ENCODE data around the gene UBE2Q2. TPM values are rescaled to one million over a fixed set of nuclear protein-coding genes. Genes with fewer than 3 reads are reported as not detected.
"Not testable (repeated sequence)": the region's sequence is repeated elsewhere in the genome, so short reads cannot be mapped to it uniquely, and the experiment has no call there.

Gene UBE2Q2
- total and polyA plus RNA-seq, 3 donors from 2014 or later = 36.4 to 44.8 (median 43.8) TPM

GRCh38 chr15:75801859-75802593 lies 41.2 kb upstream of the UBE2Q2 start:
- Histone ChIP-seq H3K36me3 (ENCODE audit: low read depth, missing control alignments) (no peaks in the 10 kb centered on the region), H3K9me3 (no peaks in the 10 kb centered on the region), H3K4me1 (no peaks in the 10 kb centered on the region), H3K4me3 (no peak overlapping the region), H3K27me3 (no peaks in the 10 kb centered on the region), H3K27ac (no peak overlapping the region)
- no peak for TF ChIP-seq POLR2A (IDR thresholded peaks at IDR 0.05)
- TF ChIP-seq, protein P1, sequence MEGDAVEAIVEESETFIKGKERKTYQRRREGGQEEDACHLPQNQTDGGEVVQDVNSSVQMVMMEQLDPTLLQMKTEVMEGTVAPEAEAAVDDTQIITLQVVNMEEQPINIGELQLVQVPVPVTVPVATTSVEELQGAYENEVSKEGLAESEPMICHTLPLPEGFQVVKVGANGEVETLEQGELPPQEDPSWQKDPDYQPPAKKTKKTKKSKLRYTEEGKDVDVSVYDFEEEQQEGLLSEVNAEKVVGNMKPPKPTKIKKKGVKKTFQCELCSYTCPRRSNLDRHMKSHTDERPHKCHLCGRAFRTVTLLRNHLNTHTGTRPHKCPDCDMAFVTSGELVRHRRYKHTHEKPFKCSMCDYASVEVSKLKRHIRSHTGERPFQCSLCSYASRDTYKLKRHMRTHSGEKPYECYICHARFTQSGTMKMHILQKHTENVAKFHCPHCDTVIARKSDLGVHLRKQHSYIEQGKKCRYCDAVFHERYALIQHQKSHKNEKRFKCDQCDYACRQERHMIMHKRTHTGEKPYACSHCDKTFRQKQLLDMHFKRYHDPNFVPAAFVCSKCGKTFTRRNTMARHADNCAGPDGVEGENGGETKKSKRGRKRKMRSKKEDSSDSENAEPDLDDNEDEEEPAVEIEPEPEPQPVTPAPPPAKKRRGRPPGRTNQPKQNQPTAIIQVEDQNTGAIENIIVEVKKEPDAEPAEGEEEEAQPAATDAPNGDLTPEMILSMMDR (IDR thresholded peaks at IDR 0.05) = peak; percentile 44 to 98 (median 71)
- 6% methylated on average over 23 to 25 of the region's 25 CpGs for WGBS, 2 donors
- intact Hi-C loops (cut with DNase I; ENCODE audit: low total_unique reads) = loop anchor here (5.0 kb wide), 1 partner anchor 115 kb away; no protein-coding TSS in a partner anchor
- DNase-seq = peak; percentile 84

DNA sequence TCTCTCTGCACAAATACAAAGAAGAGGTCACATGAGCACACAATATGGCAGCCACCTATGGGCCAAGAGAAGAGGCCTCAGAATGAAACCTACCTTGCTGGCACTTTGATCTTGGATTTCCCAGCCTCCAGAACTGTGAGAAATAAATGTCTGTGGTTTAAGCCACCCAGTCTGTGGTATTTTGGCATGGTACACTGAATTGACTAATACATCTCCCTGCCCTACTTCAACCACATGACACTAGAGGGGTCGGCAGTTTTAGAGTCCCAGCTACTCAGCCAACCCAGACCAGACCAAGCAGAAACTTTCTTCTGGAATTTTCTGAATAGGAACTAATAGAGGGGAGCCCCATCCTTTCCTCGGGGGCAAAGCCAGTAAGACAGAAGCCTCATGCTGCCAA lies 35.8 kb upstream of the UBE2Q2 start:
- H3K27ac ChIP-seq; intact Hi-C loops (cut with DNase I; ENCODE audit: low total_unique reads); H3K9me3 ChIP-seq; H3K36me3 ChIP-seq (ENCODE audit: low read depth, missing control alignments); H3K4me1 ChIP-seq; H3K27me3 ChIP-seq; H3K4me3 ChIP-seq: not testable (repeated sequence)
- peak; percentile 0 for DNase-seq
- 67% methylated on average over 1 to 2 of the region's 2 CpGs for WGBS, 2 donors

DNA sequence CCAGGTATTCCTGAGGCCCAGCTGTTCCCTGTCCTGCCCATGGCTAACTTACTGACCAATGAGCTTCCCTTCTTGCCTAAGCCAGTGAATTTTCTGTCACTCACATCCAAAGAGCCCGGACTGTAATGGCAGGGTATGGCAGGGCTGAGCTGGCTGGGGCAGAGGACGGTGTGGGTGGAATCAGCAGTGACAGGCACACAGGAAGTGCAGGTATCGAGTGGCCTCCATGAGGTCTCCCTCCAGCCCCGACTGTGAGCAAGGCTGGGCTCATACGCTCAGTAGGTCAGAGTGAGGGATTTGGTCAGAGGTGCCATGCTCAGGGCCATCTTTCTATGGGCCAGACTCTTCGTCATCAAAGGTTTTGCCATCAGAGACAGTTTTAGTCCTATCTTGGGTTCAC lies 35.2 kb upstream of the UBE2Q2 start:
- H3K36me3 ChIP-seq (ENCODE audit: low read depth, missing control alignments); intact Hi-C loops (cut with DNase I; ENCODE audit: low total_unique reads); H3K27me3 ChIP-seq; H3K9me3 ChIP-seq; H3K27ac ChIP-seq; H3K4me1 ChIP-seq; H3K4me3 ChIP-seq; DNase-seq: not testable (repeated sequence)
- 85 to 100% methylated on average over 3 to 6 of the region's 6 CpGs for WGBS, 2 donors

- Histone ChIP-seq H3K4me3 (no peak overlapping the region), H3K9me3 (no peaks in the 10 kb centered on the region), H3K4me1 (no peaks in the 10 kb centered on the region), H3K27me3 (no peaks in the 10 kb centered on the region), H3K36me3 (ENCODE audit: low read depth, missing control alignments) (no peaks in the 10 kb centered on the region), H3K27ac (no peak overlapping the region)
- WGBS, 2 donors = 85 to 88% methylated on average over 6 of the region's 6 CpGs
- TF ChIP-seq POLR2A (IDR thresholded peaks at IDR 0.05) = no peak
- TF ChIP-seq, protein P1 (IDR thresholded peaks at IDR 0.05) = no peak
- DNase-seq = no peak
- intact Hi-C loops (cut with DNase I; ENCODE audit: low total_unique reads) = no loop called here
Observed at GRCh38 chr15:75808563-75808962, 34.7 kb upstream of the UBE2Q2 start.

DNA sequence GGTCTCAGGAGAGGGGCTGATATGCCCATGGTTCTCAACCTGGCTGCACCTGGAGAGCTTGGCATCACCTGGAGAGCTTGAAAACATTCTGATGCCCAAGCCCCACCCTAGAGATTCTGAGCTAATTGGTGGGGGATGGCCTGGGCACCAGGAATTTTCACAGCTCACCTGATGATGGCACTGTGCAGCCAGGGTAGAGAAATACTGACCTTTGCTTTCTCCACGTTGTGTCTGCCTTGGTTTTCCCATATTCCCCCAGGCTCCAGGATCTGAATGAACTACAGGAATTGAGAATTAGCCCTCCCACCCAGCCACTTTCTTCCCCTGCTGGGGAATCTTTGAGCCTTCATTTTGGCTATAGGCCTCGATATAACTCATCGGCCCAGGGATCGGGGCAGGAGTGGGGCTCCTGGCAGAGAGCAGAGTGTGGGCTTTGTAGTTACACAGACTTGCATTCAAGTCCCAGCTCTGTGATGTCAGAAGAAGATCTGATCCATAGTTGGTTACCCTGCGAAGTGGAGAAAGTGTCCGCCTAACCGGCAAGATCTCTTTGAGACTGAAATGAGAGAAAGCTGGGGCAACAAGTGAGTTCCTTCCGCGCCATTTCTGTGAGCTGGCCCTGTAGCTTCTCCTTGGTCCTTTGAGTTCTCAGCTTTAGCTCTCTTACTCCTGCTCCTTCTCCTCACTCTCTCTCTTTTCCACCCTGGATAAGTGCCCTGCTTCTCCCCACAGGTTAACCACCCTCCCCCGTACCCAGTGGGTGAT lies 33.1 kb upstream of the UBE2Q2 start:
- Histone ChIP-seq H3K4me1 (no peaks in the 10 kb centered on the region), H3K27ac (no peak overlapping the region), H3K4me3 (no peak overlapping the region), H3K27me3 (no peaks in the 10 kb centered on the region), H3K9me3 (no peaks in the 10 kb centered on the region), H3K36me3 (ENCODE audit: low read depth, missing control alignments) (no peaks in the 10 kb centered on the region)
- peak; percentile 45 for DNase-seq
- intact Hi-C loops (cut with DNase I; ENCODE audit: low total_unique reads) = no loop called here
- WGBS, 2 donors = 85 to 91% methylated on average over 10 of the region's 10 CpGs
- no peak for TF ChIP-seq POLR2A (IDR thresholded peaks at IDR 0.05)
- TF ChIP-seq, protein P1 (IDR thresholded peaks at IDR 0.05) = peak in 2 of 3 experiments; percentile 3 to 10
